GM03348 (cell line): ENCODE measurements around the gene IL1R2.
A peak's percentile ranks its signal among the peaks of the same experiment; 100 is the strongest.

ENCODE experiments used
- DNase-seq: peaks from one replicate; pipeline ENCODE4 v3.0.0; 2012; ENCODE audit warnings: low spot score

Gene IL1R2

DNA sequence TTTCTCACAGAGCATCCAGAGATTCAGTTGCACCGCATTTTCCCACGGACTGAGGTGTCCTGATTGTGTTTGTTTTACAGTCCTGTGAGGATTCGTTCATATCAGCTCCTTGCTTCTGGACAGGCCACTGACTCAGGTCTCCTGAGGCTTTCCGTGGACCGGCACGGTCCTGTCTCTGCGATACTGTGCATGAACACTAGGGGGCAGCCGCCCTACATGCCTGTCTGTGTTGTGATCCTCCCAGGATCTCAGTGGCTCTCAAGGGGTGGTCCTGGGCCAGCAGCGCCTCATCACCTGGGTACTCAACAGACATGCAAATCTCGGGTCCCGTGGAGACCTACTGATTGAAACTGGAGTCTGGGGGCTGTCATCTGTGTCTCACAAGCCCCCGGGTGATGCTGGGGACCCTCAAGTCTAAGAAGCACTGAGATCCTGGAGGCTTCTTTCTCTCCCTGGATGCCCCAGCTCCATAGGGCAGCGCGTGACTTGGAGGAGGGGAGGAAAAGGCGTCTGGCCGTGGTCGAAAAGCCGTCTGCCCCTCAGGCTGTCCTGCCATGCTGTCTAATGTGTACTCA lies 28.9 kb downstream of the IL1R2 start:
- peak; percentile 88 for DNase-seq

DNA sequence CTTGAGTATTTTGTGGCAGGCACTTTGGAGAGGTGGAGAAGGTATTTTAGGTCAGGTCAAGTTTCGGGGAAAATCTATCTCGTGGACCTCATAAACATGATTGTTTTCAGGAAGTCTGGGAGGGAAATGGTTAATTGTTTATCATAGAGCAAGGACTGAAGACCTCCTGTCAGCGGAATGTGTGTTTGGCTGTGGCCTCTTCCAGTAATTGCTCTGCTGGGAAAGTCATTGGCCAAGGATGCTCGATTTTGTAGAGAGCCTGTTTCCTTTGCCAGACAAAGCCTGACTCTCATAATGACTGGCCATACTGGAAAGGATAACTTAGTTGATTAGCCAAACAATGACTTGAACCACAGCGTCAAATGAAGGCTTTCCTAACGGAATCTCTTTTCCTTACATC lies 30.0 kb downstream of the IL1R2 start:
- DNase-seq: peak; percentile 41

DNA sequence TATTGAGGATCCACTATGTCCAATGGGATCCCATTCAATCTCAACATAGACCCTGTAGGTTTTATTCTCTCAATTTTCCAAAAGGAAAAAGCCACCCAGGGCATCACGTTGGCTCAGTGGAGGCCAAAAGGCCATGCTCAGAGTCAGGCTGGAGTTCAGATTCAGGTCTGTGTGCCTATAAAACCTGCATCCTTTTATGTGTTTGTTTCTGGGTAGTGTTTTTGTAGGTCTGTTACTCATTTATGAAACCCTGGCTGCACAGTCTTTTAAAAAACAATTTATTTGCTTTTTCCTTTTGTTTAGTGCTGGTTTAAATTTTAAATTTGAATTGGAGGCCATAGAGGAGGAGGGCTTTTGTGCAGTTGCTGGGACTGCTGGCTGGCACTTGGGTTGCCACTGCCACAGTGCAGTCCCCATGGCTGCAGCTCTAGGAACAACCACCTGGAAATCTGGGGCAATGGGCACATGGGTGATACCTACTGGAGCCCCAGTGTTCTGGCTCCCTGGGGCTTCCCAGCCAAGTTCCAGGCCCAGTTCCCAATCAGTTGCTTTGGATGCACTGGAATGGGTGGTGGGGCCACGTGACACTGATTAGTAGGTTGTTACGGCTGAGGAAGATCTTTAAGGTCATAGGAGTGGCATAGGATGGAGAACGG lies 31.3 kb downstream of the IL1R2 start:
- no peak for DNase-seq

DNA sequence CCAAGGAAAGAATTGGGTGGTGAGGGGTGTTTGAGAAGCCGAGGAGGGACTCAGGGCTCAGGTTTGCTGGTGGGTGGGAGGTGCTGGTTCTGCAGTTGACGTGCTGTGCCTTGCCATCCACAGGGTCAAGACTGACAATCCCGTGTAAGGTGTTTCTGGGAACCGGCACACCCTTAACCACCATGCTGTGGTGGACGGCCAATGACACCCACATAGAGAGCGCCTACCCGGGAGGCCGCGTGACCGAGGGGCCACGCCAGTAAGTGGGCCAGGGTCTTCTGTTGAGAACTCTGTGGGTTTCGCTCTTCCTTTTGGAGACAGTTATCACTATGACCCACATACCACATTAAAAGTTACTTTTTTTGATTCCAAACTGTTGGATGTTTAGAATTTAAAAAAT lies 32.6 kb downstream of the IL1R2 start:
- no peak for DNase-seq

DNA sequence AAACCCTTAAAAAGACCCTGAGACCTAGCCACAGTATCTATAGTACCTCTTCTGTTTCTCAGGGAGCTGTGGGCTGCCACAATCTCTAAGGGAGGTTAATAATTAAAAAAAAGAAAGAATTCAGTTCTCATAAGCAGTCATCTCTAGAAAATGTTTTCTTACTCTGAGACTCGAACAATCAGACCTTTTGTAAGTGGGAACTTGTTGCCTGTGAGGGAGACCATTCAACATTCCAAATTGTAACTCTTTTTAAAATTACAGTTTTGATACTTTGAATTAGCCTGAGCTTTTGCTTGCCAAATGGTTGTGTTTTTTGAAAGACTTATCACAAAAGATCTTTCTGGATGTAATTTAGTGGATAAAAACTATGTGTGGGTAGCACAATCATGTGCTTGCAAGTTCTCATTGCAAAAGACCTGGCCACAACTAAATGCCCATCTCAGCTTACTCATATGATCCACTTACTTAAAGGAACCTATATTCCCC lies 33.3 kb downstream of the IL1R2 start:
- peak; percentile 68 for DNase-seq

DNA sequence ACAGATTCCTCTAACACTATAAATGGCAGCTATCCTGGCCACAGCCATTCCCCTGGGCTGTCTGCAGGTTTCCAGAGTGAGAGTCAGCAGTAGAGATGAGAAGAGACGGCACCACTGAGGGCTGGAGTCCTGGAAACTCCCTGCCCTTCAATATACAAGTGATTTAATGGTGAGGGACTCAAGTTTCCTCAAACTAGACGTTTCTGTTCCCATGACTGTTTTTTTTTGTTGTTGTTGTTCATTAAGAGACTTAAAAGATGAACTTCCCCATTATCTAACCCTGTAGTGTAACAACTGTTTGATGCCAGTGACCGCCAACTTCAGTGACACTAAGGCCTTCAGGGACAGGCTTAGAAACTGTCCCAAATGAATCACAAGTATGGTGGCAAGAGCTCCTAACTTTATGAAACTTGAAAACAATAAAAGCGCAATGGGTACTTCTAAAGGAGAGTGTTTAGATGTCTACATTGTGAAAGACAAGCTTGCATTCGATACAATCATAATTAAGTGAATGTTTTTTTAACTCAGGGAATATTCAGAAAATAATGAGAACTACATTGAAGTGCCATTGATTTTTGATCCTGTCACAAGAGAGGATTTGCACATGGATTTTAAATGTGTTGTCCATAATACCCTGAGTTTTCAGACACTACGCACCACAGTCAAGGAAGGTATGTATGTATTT lies 34.0 kb downstream of the IL1R2 start:
- no peak for DNase-seq

DNA sequence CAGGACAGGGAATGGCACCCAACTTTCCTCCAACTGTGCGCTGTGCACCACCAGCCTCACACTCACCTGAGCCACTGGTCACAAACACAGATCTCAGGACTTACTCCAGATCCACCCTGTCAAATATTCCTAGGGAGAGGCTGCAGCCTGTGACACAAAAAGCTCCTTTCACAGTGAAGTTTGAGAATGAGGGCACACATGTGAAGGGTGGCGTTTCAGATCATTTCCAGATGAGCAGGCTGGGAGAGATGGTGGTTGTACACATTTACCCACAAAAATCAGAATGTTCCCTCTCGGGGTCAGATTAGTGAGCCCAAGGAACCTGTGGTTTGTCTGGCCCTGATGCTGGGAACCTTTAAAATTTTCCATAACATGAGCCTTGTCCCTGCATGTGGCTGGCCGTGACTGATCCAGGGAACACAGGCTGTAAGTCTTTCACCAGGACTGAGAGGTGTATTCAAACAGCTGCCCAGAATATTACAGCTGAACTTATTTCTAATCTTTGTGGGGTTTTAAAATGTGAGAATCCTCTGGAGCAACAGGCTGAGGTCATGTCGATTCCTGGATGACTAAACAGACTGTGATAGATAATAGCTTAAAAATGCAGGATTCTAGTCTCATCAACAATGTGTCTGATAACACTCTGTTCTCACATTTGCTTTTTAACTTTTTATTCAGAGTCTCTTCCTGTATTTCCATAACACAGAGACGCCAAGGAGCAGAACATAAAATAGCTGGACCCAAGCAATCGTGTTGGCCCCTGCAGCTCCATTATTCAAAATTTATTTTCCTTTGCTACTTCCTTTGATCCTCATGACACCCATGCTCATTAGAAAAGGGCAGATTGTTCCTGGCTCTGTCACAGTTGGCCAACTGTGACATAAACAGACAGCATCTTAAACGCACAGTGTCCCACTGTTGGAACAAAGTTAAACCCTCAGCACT lies 35.5 kb downstream of the IL1R2 start:
- DNase-seq: peak; percentile 70

DNA sequence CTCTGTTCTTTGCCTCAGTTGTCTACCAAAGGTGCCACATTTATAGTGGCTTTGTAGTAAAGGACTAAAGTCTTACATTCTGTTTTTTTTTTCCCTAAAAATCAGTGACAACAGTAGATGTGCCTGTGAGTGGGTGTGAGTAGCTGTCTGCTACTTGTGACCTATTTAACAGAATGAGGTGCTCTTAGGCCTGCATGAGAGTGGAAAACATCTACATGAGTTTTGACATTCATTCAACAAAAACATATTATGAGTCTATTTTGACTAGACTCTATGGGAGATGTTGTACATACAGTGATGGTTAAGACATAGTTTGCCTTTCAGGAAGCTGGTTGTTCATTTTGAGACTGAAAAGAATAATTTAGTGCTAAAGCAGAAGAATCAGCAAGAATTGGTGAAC lies 36.7 kb downstream of the IL1R2 start:
- no peak for DNase-seq

DNA sequence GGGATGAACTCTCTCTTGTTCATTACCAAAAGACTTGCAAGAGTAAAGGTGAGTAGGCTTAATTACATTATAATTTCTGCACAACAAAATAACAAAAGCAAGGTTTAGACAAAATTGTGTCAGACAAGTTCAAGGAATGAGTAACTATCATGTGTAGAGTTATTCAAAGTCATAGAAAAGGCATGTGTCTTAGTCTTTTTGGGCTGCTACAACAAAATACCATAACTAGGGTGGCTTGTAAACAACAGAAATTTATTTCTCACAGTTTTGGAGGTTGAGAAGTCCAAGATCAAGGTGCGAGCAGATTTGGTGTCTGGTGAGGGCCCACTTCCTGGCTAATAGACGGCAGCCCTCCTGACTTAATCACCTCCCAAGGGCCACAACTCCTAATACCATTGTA lies 37.6 kb downstream of the IL1R2 start:
- DNase-seq: no peak

DNA sequence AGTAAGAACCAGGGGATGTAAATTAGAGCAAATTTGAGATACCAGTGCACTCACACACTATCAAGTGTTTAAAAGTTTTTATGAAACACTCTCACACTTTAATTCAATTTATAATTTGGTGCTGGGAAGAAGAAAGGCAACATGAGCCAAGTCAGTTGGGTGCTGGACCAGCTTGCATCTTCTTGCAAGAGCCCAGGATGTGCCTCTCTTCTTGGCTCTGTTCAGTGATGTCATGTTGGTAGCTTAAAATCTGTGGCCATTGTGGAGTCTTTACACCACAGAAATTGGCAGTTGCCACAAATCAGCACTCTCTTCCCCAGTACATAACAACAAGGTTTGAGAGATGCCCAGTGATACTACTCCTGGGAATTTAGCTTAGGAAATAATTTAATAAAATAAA lies 38.2 kb downstream of the IL1R2 start:
- no peak for DNase-seq

DNA sequence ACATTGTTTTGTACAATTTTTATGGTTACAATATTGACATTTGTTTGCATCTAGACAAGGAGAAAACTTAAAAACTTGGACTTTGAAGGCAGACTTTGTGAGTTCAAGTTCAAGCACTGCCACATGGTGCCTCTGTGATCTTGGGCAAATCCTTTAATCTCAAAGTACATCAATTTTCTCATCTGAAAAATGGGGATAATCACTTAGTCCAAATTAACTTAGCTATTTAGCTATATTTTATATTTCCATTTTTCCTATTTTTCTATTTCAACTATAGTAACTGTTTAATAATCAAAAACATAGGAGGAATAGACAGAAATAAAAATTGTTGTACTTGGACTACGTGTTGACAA lies 38.7 kb downstream of the IL1R2 start:
- no peak for DNase-seq

DNA sequence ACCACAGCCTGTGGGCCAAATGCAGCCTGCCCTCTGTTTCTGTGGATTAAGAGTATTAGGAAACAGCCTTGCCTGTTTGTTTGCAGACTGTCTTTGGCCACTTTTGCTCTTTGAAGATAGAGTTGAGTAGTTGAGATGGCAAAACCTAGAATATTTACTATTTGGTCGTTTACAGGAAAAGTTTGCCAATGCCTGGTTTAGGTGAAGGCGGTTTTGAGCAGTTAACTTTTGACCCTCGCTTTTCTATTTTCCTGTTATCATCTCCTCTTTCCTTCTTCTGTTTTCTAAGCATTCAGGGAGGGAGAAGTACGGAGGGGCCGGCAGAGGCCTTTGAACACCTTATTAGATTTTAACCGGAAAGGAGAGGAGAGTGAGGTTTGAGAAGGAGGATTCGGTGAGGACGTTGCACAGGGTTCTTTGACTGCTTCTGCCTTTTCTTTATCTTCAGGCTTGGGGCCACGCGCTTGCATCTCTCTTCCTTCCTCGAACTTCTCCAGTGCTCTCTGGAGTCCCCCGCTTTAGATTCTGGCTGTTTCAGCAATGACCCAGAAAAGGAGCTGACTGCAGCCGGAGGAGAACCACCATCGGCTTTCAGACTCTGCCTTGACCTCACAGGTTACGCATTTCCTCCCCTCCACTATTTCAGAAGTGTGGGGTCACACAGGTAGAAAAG lies 39.2 kb downstream of the IL1R2 start:
- no peak for DNase-seq

DNA sequence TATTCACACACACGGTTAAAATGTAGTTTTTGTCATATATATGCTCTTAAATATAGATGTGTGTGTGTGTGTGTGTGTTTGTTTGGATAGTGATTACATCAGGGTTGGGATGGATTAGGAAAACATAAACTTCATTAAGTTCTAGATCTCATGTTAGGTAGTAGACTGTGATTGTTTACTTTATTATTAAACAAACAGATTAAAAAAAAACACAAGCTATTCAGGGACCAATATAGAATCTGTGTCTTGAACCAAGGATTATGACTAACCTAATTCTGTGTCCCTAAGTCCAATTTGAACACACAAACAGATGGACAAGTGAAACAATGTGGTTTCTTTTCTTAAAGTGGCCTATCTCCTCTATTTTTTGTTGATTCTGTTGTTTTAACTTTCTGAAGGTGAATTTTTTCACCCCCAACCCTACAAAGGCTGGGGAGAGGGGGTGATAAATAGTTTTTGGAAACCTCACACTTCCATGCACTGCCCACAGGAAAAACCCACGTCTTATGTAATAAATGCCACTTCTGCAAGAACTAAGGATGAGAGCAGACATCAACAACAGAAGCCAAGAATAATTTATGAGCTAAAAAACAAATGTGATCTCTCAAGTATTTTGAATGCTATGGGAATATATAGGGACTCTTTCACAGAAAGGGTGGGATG lies 40.7 kb downstream of the IL1R2 start:
- no peak for DNase-seq

DNA sequence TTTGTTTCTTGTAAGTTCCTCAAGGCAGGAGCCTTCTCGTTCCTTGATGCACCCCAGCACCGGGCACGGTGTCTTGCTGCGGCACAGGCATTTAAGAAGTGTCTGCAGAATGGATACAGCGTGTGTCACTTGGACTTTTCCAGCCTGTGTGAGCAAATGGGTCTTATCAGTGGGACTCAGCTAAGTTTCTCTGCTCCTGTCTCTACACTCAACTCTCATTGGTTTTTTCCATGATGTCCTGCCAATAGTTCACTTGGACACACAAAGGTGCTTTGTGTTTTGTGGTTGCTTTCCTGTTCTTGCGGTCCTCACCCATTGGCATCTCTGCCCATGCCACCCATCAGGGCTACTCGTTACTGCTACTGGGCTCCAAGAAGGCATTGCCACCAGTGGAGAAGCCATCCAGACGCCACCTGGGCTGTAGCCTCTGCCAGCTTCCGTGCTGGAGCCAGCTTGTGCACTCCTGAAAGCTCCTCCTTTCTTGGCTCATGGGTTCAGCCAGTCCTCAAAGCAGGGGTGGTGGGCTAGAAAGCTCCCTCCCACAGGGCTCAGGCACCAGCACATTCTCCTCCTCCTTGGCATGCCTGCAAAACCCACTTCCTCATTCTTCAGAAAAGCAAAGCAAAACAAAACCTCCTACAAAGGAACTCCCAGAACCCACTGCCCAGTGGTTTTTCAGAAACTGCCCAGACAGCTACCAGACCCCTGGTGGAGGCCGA lies 41.4 kb downstream of the IL1R2 start:
- peak; percentile 72 for DNase-seq

DNA sequence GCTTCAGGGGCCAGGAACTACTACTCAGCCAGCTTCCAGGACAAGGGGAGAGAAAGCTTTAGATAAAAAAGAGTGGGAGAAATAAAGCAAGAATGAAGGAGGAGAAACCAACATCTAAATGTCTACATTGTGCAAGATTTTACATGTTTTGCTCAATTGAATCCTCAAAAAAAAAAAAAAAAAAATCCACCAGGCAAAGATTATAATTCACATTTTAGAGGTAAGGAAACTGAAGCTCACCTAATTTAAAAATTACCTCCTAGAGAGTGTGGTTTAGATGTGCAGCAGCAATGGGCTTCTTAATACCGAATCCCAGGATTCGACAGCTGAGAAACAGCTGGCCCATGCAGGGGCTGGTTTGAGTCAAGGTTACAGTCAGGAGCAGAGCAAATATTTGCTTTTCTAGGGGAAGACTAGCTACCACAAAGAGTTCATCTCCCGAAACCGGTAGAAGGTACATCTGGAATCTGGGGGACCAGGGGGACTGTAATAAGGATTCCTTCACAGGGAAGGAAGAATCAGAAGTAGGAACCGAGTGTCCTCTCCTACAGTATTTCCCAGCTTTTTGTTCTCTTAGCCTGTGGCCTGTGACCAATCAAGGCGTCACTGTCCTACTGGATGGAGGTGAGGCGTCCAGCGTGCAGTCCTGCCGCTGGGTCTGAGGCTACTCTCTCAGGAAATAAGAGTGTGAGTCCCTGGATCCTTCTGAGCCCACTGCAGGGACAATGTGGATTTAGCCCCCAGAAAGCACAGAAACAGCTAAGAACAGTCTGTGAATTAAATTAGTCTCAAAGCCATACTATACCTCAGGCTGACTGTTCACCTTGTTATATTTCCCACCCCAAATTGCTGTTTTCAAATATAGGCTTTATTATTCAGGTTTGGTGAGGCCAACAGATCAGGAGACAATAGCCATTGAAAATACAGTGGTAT lies 42.3 kb downstream of the IL1R2 start:
- no peak for DNase-seq

DNA sequence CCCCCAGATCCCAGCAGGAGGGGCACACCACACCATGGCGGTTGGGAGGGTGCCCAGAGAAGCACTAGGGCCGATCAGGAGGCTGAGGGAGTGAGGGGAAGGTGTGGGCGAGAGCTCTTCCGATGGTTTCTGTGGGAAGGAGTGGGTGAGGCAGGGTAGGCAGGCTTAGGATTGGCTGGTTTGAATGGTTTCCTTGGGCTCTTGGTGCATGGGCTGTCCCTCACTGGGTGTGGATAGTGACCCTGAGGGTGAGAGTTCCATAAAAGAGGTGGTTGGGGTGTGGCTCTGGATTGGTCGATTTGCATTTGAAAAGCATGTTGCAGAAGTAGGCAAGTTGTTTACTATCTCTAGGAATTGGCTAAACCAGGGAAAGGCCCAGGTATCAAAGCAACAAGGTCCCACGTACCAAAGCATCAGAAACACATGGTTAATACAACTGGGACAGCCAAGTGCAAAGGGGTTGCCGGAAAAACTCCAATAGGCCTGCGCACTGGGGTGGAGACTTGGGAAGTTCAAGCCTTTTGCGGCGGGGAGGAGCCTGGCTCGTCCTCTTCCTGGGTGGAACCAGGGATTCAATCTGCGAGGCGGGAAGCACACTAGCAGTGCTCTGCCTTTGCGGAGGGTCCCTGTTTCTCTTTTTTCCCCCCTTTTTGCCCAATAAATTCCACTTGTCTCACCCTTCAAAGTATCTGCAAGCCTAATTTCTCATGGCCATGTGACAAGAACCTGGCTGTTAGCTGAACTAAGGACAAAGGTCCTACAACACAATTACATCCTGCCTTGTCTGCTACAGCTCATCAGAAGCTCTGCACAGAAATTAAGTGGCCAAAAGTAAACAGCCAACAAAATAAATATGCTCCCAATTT lies 43.2 kb downstream of the IL1R2 start:
- no peak for DNase-seq

DNA sequence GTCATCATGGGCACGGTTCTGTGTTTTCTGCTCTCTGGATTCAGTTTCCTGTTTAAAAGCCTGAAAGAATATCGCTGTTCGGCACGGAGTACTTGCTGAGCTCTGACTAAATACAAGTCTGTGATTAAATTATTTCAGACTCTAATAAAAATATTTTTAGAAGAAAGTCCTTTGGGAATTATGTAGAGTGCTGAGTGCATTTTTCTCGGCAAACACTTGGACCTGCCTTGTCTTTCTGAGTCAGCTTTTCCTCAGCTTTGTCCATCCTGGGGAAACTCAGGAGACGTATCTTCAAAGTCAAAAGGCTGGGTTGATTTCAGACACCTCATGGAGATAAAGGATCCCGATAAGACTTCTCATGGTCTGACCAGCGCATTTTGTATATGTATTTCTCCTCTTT lies 45.9 kb downstream of the IL1R2 start:
- peak; percentile 68 for DNase-seq

DNA sequence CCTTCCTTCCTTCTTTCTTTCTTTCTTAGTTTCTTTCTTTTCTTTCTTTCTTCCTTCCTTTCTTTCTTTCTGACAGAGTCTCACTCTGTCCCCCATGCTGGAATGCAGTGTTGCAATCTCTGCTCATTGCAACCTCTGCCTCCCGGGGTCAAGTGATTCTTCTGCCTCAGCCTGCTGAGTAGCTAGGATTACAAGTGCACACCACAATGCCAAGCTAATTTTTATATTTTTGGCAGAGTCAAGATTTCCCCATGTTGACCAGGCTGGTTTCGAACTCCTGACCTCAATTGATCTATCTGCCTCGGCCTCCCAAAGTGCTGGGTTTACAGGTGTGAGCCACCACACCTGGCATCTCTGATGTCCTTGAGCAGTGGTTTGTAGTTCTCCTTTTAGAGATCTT lies 48.5 kb downstream of the IL1R2 start:
- DNase-seq: no peak

DNA sequence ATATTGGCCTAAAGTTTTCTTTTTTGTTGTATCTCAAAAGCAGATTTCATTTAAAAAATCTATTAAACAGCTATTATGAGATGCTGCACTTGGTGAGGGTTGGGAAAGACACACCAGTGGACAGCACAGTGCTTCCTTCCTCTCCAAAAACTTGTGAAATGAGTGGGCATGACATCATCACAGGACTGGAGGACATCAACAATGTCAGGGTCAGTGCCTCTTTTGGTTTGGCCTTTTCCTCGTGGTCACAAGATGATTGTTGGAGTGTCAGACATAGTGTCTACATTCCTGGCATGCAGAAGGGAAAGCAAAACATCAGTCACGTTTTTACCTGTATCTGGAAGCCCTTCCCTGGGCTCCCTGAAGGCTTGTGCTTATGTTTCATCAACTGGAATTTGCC lies 49.6 kb downstream of the IL1R2 start:
- peak; percentile 44 for DNase-seq
